PC-3 (cell line): ENCODE data around the gene KRTAP5-3. TPM values are rescaled to one million over a fixed set of nuclear protein-coding genes. Genes with fewer than 3 reads are reported as not detected.
"Not testable (repeated sequence)": the region's sequence is repeated elsewhere in the genome, so short reads cannot be mapped to it uniquely, and the experiment has no call there.

Source experiments
- ATAC-seq: fragments of 200-7000 bp; cut with Tn5 transposase; 2 replicates; pipeline ENCODE4 v1.9.1; 2020; ENCODE audit warnings: mild to moderate bottlenecking, moderate library complexity
- BruUV-seq: library from RNA; stranded (reverse); fragments of 400-500 nt; replicated peaks from 2 replicates; lab custom pipeline; 2021; lab: Mats Ljungman, UMichigan
- CTCF ChIA-PET: fragments of 300-600 bp; sonication (Branson Sonifier 250); formaldehyde crosslinking; loops from one replicate; lab custom pipeline; 2022; ENCODE audit warnings: antibody characterized with exemption; lab: Charles Lee
- POLR2A ChIA-PET: fragments of 300-600 bp; sonication (Branson Sonifier 250); formaldehyde crosslinking; loops from one replicate; lab custom pipeline; 2022; ENCODE audit warnings: antibody characterized with exemption; ENCODE audit not compliant: unreplicated experiment; lab: Charles Lee
- DNase-seq: peaks from one replicate; pipeline ENCODE4 v3.0.0-alpha.2; 2015
- H2AFZ ChIP-seq: fragments of 300-600 bp; sonication (generic); 2 replicates; pipeline ENCODE4 v1.6.0; 2016; ENCODE audit warnings: antibody characterized with exemption, low read length
- H3F3A ChIP-seq: fragments of 300-600 bp; sonication (generic); one replicate; pipeline ENCODE4 v1.6.0; 2017; ENCODE audit warnings: antibody characterized with exemption, low read length, control low read depth, mild to moderate bottlenecking; ENCODE audit not compliant: unreplicated experiment
- H3K27ac ChIP-seq: fragments of 300-600 bp; sonication (generic); 2 replicates; pipeline ENCODE4 v1.5.1; 2016; ENCODE audit warnings: mild to moderate bottlenecking, low read length
- H3K27me3 ChIP-seq: fragments of 300-600 bp; sonication (generic); 2 replicates; pipeline ENCODE4 v1.6.1; 2016; ENCODE audit warnings: low read length, mixed read lengths
- H3K36me3 ChIP-seq: fragments of 300-600 bp; sonication (generic); 2 replicates; pipeline ENCODE4 v1.6.1; 2016; ENCODE audit warnings: low read depth, mixed run types, low read length, mixed read lengths
- H3K4me1 ChIP-seq: fragments of 300-600 bp; sonication (generic); 2 replicates; pipeline ENCODE4 v1.5.1; 2016; ENCODE audit warnings: low read length; ENCODE audit not compliant: insufficient read depth
- H3K4me2 ChIP-seq: fragments of 300-600 bp; sonication (generic); 2 replicates; pipeline ENCODE4 v1.6.0; 2016; ENCODE audit warnings: low read length
- H3K4me3 ChIP-seq: fragments of 300-600 bp; sonication (generic); 2 replicates; pipeline ENCODE4 v1.5.1; 2016; ENCODE audit warnings: mild to moderate bottlenecking, low read length, mixed read lengths
- H3K79me2 ChIP-seq: fragments of 300-600 bp; sonication (generic); 2 replicates; pipeline ENCODE4 v1.6.1; 2017; ENCODE audit warnings: low read length, mixed read lengths
- H3K9ac ChIP-seq: fragments of 300-600 bp; sonication (generic); 2 replicates; pipeline ENCODE4 v1.6.0; 2016; ENCODE audit warnings: mild to moderate bottlenecking, low read length
- H3K9me2 ChIP-seq: fragments of 300-600 bp; sonication (generic); replicated peaks from 2 replicates; pipeline ENCODE4 v1.6.1; 2016; ENCODE audit warnings: mixed run types, low read length, mixed read lengths
- H3K9me3 ChIP-seq: fragments of 300-600 bp; sonication (generic); 2 replicates; pipeline ENCODE4 v1.6.1; 2016; ENCODE audit warnings: low read length, mixed read lengths
- H4K20me1 ChIP-seq: fragments of 300-600 bp; sonication (generic); 2 replicates; pipeline ENCODE4 v1.6.1; 2016; ENCODE audit warnings: low read length, mixed read lengths
- EZH2 ChIP-seq: fragments of 300-600 bp; sonication (generic); IDR thresholded peaks from one replicate; pipeline ENCODE4 v1.6.1; 2017; ENCODE audit warnings: antibody characterized with exemption, mild to moderate bottlenecking, low read length; ENCODE audit not compliant: unreplicated experiment
- EZH2phosphoT487 ChIP-seq: fragments of 300-600 bp; sonication (generic); IDR thresholded peaks from 2 replicates; pipeline ENCODE4 v1.6.1; 2018; ENCODE audit warnings: mild to moderate bottlenecking, antibody characterized with exemption, low read length, borderline replicate concordance
- intact Hi-C: fragments of 100-400 bp; cut with micrococcal nuclease; formaldehyde crosslinking; loops from 2 replicates; pipeline ENCODE4 v1.9.0; 2023
- total RNA-seq: library from RNA; depleted of rRNA; stranded (reverse); fragments of >200 nt; gene quantifications from 2 replicates; pipeline ENCODE4 v1.2.3, GENCODE V29; 2014
- TF ChIP-seq, protein P1 (sequence below): fragments of 300-600 bp; sonication (generic); conservative IDR thresholded peaks from 2 replicates; pipeline ENCODE4 v1.5.1; 2017; ENCODE audit warnings: antibody characterized with exemption, low read depth, mild to moderate bottlenecking, low read length

The KRTAP5-3 gene
- total RNA-seq, 1 experiment from 2014 or later, result not detected

- BruUV-seq, result no TSS peak
- Histone ChIP-seq H3K4me2 (no peak overlapping the region), H3K4me3 (no peak overlapping the region), H3F3A (no peaks in the 10 kb centered on the region), H3K9me2 (no peaks in the 10 kb centered on the region), H3K27ac (no peak overlapping the region), H3K79me2 (no peaks in the 10 kb centered on the region), H3K27me3 (peaks cover 42% of the 10 kb centered on the region), H4K20me1 (no peaks in the 10 kb centered on the region), H3K4me1 (no peaks in the 10 kb centered on the region), H3K9ac (no peak overlapping the region), H2AFZ (no peak overlapping the region), H3K9me3 (no peaks in the 10 kb centered on the region), H3K36me3 (no peaks in the 10 kb centered on the region)
- no peak for ATAC-seq
- TF ChIP-seq EZH2phosphoT487 (no peak), EZH2 (no peak)
- TF ChIP-seq, protein P1, sequence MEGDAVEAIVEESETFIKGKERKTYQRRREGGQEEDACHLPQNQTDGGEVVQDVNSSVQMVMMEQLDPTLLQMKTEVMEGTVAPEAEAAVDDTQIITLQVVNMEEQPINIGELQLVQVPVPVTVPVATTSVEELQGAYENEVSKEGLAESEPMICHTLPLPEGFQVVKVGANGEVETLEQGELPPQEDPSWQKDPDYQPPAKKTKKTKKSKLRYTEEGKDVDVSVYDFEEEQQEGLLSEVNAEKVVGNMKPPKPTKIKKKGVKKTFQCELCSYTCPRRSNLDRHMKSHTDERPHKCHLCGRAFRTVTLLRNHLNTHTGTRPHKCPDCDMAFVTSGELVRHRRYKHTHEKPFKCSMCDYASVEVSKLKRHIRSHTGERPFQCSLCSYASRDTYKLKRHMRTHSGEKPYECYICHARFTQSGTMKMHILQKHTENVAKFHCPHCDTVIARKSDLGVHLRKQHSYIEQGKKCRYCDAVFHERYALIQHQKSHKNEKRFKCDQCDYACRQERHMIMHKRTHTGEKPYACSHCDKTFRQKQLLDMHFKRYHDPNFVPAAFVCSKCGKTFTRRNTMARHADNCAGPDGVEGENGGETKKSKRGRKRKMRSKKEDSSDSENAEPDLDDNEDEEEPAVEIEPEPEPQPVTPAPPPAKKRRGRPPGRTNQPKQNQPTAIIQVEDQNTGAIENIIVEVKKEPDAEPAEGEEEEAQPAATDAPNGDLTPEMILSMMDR, result no peak
- intact Hi-C loops, result no loop called here
- DNase-seq, result no peak
- CTCF ChIA-PET, result no interaction called here
- POLR2A ChIA-PET, result no interaction called here
These were observed 4.1 kb downstream of the KRTAP5-3 start for GRCh38 chr11:1604181-1604580.

DNA sequence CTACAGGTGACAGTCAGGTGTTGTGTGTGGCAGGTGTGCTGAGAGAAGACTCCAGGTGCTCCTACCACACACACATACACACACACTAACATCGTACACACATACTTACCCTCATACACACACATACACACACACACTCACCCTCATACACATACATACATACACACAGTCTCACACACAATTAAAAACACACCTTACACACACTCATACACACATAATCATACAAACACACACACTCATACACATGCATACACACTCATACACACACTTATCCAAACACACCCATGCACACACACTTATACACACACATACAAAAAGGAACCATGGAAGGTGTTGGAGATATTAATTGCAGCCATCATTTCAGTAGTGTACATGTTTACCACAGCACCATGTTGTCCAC, 4.6 kb downstream of the KRTAP5-3 start:
- Histone ChIP-seq H3K9ac (no peak overlapping the region), H3K4me1 (no peaks in the 10 kb centered on the region), H3K9me3 (no peaks in the 10 kb centered on the region), H3K27ac (no peak overlapping the region), H3K4me3 (no peak overlapping the region), H2AFZ (no peak overlapping the region), H3K79me2 (no peaks in the 10 kb centered on the region), H3K9me2 (no peaks in the 10 kb centered on the region), H3K27me3 (peaks cover 46% of the 10 kb centered on the region), H4K20me1 (no peaks in the 10 kb centered on the region), H3K4me2 (no peak overlapping the region), H3K36me3 (no peaks in the 10 kb centered on the region), H3F3A (no peaks in the 10 kb centered on the region)
- ChIA-PET POLR2A (no interaction called here), CTCF (no interaction called here)
- DNase-seq (no peak), ATAC-seq (no peak)
- intact Hi-C loops, result no loop called here
- no TSS peak for BruUV-seq
- TF ChIP-seq EZH2 (no peak), EZH2phosphoT487 (no peak)
- TF ChIP-seq, protein P1, result no peak

DNA sequence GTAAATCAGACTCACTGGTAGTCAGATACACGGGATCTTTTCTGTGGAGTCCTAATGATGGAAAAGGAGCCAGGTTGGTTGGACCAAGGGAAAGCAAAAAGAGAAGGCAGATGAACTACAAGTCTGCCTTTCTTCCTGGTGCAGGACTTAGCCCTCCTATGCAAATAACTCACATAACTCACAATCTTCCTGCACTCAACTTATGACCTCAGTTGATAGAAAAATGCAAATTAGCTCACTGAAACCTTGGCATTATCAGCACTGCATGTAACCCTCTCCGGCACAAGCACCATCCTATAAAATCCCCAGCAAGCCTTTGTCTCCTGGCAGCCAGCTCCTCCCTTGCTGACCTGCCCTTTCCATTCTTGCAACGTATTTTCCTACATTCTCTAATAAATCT, 6.6 kb downstream of the KRTAP5-3 start:
- H3K27ac ChIP-seq, CTCF ChIA-PET, POLR2A ChIA-PET, BruUV-seq, H3K4me2 ChIP-seq, H3K4me1 ChIP-seq, H3K4me3 ChIP-seq, DNase-seq, H3K9ac ChIP-seq, H4K20me1 ChIP-seq, H3F3A ChIP-seq, H3K9me3 ChIP-seq, H3K36me3 ChIP-seq, H3K9me2 ChIP-seq, intact Hi-C loops, H3K79me2 ChIP-seq, ATAC-seq, H2AFZ ChIP-seq: not testable (repeated sequence)
- peaks cover 37% of the 10 kb centered on the region for H3K27me3 ChIP-seq
